Chondrocyte (in vitro differentiated cells): Measurements from ENCODE around the gene TANGO2. TPM values are rescaled to one million over a fixed set of nuclear protein-coding genes. Genes with fewer than 3 reads are reported as not detected.
A peak's percentile ranks its signal among the peaks of the same experiment; 100 is the strongest.

Experiments used
- DNase-seq: peaks from one replicate; pipeline ENCODE4 v3.0.0; 2021; ENCODE audit warnings: mixed read lengths, low spot score
- H3K27ac Mint-ChIP-seq: one replicate; pipeline ENCODE4 v1.8.0; 2021; ENCODE audit warnings: mild to moderate bottlenecking, moderate library complexity, mixed read lengths; ENCODE audit not compliant: unreplicated experiment
- H3K27me3 Mint-ChIP-seq: 2 replicates; pipeline ENCODE4 v1.8.0; 2021; ENCODE audit warnings: low read depth, mixed read lengths
- H3K36me3 Mint-ChIP-seq: 2 replicates; pipeline ENCODE4 v1.8.0; 2021; ENCODE audit warnings: low read depth, mixed read lengths
- H3K4me1 Mint-ChIP-seq: 2 replicates; pipeline ENCODE4 v1.8.0; 2021; ENCODE audit warnings: low read depth, mild to moderate bottlenecking, mixed read lengths
- H3K4me3 Mint-ChIP-seq: one replicate; pipeline ENCODE4 v1.8.0; 2021; ENCODE audit warnings: mild to moderate bottlenecking, moderate library complexity, mixed read lengths; ENCODE audit not compliant: unreplicated experiment
- H3K9me3 Mint-ChIP-seq: 2 replicates; pipeline ENCODE4 v1.8.0; 2021; ENCODE audit warnings: low read depth, mixed read lengths
- total RNA-seq: library from RNA; stranded (reverse); gene quantifications from 3 replicates; pipeline ENCODE4 v1.2.1, GENCODE V29; 2021
- TF ChIP-seq, protein P1 (sequence below): fragments of 200-600 bp; sonication (generic); IDR thresholded peaks from 2 replicates; pipeline ENCODE4 v1.5.0; 2021; ENCODE audit warnings: antibody characterized with exemption, mild to moderate bottlenecking, moderate library complexity

The TANGO2 gene
- total RNA-seq, 1 donor from 2014 or later, result 30.1 TPM

- peak; percentile 92 for DNase-seq
- Mint-ChIP-seq H3K4me3 (no peak overlapping the region), H3K9me3 (no peaks in the 10 kb centered on the region), H3K27ac (no peak overlapping the region), H3K27me3 (no peaks in the 10 kb centered on the region), H3K36me3 (peaks cover 6% of the 10 kb centered on the region), H3K4me1 (peaks cover 28% of the 10 kb centered on the region)
- TF ChIP-seq, protein P1, sequence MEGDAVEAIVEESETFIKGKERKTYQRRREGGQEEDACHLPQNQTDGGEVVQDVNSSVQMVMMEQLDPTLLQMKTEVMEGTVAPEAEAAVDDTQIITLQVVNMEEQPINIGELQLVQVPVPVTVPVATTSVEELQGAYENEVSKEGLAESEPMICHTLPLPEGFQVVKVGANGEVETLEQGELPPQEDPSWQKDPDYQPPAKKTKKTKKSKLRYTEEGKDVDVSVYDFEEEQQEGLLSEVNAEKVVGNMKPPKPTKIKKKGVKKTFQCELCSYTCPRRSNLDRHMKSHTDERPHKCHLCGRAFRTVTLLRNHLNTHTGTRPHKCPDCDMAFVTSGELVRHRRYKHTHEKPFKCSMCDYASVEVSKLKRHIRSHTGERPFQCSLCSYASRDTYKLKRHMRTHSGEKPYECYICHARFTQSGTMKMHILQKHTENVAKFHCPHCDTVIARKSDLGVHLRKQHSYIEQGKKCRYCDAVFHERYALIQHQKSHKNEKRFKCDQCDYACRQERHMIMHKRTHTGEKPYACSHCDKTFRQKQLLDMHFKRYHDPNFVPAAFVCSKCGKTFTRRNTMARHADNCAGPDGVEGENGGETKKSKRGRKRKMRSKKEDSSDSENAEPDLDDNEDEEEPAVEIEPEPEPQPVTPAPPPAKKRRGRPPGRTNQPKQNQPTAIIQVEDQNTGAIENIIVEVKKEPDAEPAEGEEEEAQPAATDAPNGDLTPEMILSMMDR, result no peak
Measured at GRCh38 chr22:19981171-19981960, 39.5 kb upstream of the TANGO2 start.

DNA sequence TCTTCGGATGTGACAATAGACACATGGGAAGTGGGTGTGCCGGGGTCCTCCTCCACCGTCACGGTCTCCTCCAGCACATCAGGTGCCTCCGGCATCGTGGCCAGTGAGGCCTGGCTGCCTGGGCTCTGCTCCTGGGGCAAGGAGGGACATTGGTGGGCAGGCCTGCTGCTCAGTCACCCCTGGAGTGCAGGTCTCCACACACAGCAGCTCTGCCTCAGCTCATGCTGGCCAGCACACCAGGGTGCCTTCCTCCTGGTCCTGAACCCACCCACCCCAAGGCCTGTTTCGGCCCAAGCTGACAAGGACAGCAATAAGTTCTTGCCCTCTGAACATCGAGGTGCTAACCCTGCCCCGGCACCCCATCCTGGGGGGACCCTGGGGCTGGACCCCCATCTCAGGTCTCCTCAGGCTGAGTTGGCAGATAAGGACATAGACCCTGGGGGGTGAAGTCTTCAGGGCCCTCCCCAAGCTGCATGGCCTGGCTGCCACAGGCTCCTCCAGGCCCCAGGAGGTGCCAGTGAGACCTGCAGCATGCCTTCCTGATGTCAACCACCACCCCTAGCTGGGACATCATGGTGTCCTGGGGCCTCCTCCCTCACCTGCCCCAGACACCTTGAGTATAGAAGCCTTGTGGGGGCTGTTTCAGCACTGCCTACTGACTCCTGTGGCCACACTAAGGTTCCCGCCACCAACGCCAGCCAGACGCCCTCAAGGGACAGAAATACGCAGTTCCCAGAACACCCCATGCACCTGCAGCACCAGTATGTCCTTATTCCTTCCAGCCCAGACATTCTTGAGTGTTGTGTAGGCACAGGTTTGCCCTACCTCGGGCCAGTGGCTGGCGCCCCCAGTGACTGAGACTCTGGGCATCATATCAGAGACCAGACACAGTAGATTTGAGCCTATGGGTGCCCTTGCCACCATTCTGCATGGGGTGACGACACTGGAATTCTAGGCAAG is 38.7 kb upstream of the TANGO2 start:
- H3K36me3 Mint-ChIP-seq, result peaks cover 6% of the 10 kb centered on the region
- H3K27me3 Mint-ChIP-seq, result no peaks in the 10 kb centered on the region
- no peaks in the 10 kb centered on the region for H3K9me3 Mint-ChIP-seq
- TF ChIP-seq, protein P1, result no peak
- H3K27ac Mint-ChIP-seq, result no peak overlapping the region
- peaks cover 29% of the 10 kb centered on the region for H3K4me1 Mint-ChIP-seq
- DNase-seq, result peak; percentile 91
- no peak overlapping the region for H3K4me3 Mint-ChIP-seq

GRCh38 chr22:19982991-19983578 is 37.8 kb upstream of the TANGO2 start:
- peaks cover 29% of the 10 kb centered on the region for H3K4me1 Mint-ChIP-seq

DNA sequence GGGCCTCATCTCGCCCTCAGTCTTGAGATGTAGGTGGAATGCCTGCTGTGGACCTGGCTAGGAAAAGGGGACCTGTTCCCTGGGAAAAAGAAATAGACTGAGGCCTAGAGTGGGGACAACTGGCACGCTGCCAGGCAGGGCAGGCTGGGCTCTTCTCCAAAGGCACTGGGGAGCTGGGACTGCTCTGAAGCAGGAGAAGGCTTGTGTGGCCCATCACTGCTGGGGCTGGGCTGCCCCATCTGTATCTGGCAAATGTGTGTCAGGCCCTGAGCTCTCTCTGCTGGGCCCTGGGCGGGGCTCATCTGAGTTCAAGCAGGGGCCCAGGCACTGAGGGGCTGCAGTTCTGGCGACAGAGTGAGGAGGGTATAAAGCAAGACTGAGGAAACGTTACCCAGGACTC is 37.2 kb upstream of the TANGO2 start:
- no peak overlapping the region for H3K4me3 Mint-ChIP-seq
- peak; percentile 65 for DNase-seq
- H3K27me3 Mint-ChIP-seq, result no peaks in the 10 kb centered on the region
- TF ChIP-seq, protein P1, result no peak
- peaks cover 29% of the 10 kb centered on the region for H3K4me1 Mint-ChIP-seq
- peaks cover 6% of the 10 kb centered on the region for H3K36me3 Mint-ChIP-seq
- H3K27ac Mint-ChIP-seq, result peak overlapping the region; percentile 59
- H3K9me3 Mint-ChIP-seq, result no peaks in the 10 kb centered on the region

More at GRCh38 chr22:19982991-19983578, 37.8 kb upstream of the TANGO2 start:
- TF ChIP-seq, protein P1, result no peak
- H3K4me3 Mint-ChIP-seq, result no peak overlapping the region
- H3K36me3 Mint-ChIP-seq, result peaks cover 6% of the 10 kb centered on the region
- H3K9me3 Mint-ChIP-seq, result no peaks in the 10 kb centered on the region
- peak; percentile 88 for DNase-seq
- no peak overlapping the region for H3K27ac Mint-ChIP-seq
- no peaks in the 10 kb centered on the region for H3K27me3 Mint-ChIP-seq
